H9 (cell line): Measurements from ENCODE around the gene GNAO1. TPM values are rescaled to one million over a fixed set of nuclear protein-coding genes. Genes with fewer than 3 reads are reported as not detected.
A peak's percentile ranks its signal among the peaks of the same experiment; 100 is the strongest.

ENCODE experiments used
- DNase-seq: peaks from one replicate; pipeline ENCODE4 v3.0.0-alpha.2; 2017
- H2AFZ ChIP-seq: one replicate; pipeline ENCODE4 v1.6.1; 2013; ENCODE audit warnings: mild to moderate bottlenecking, low read length, control low read depth, moderate library complexity
- H2AK5ac ChIP-seq: 2 replicates; pipeline ENCODE4 v1.6.1; 2013; ENCODE audit warnings: low read length, control low read depth, mixed read lengths; ENCODE audit not compliant: insufficient read length
- H2BK120ac ChIP-seq: one replicate; pipeline ENCODE4 v1.6.1; 2013; ENCODE audit warnings: low read depth, mild to moderate bottlenecking, low read length, control low read depth, inconsistent platforms; ENCODE audit not compliant: poor library complexity, severe bottlenecking
- H2BK12ac ChIP-seq: 2 replicates; pipeline ENCODE4 v1.6.1; 2013; ENCODE audit warnings: low read length, control low read depth, mixed read lengths, low read depth; ENCODE audit not compliant: insufficient read length
- H2BK15ac ChIP-seq: 2 replicates; pipeline ENCODE4 v1.6.1; 2013; ENCODE audit warnings: low read depth, low read length, control low read depth
- H2BK20ac ChIP-seq: one replicate; pipeline ENCODE4 v1.6.1; 2013; ENCODE audit warnings: low read depth, mild to moderate bottlenecking, low read length, control low read depth, inconsistent platforms; ENCODE audit not compliant: poor library complexity, severe bottlenecking
- H2BK5ac ChIP-seq: 2 replicates; pipeline ENCODE4 v1.6.1; 2013; ENCODE audit warnings: low read length, control low read depth, mixed read lengths; ENCODE audit not compliant: insufficient read length
- H3K14ac ChIP-seq: 2 replicates; pipeline ENCODE4 v1.6.1; 2013; ENCODE audit warnings: low read length, control low read depth; ENCODE audit not compliant: insufficient read depth
- H3K18ac ChIP-seq: 2 replicates; pipeline ENCODE4 v1.6.1; 2013; ENCODE audit warnings: low read depth, mild to moderate bottlenecking, mixed read lengths, low read length, control low read depth; ENCODE audit not compliant: insufficient read length
- H3K23ac ChIP-seq: 2 replicates; pipeline ENCODE4 v1.6.1; 2013; ENCODE audit warnings: low read length, control low read depth, mixed read lengths, low read depth; ENCODE audit not compliant: insufficient read length
- H3K23me2 ChIP-seq: 2 replicates; pipeline ENCODE4 v1.6.1; 2013; ENCODE audit warnings: low read depth, mild to moderate bottlenecking, mixed read lengths, low read length, control low read depth; ENCODE audit not compliant: insufficient read length, poor library complexity, severe bottlenecking
- H3K27ac ChIP-seq: 2 replicates; pipeline ENCODE4 v1.5.1; 2013; ENCODE audit warnings: low read length, control low read depth, mixed read lengths, low read depth; ENCODE audit not compliant: insufficient read length
- H3K27me3 ChIP-seq: 2 replicates; pipeline ENCODE4 v1.6.1; 2013; ENCODE audit warnings: low read length, control low read depth, inconsistent platforms; ENCODE audit not compliant: insufficient read depth
- H3K4ac ChIP-seq: 2 replicates; pipeline ENCODE4 v1.6.1; 2013; ENCODE audit warnings: low read depth, mild to moderate bottlenecking, control low read depth, inconsistent platforms, low read length, moderate library complexity
- H3K4me1 ChIP-seq: 2 replicates; pipeline ENCODE4 v1.6.1; 2013; ENCODE audit warnings: low read length, control low read depth, inconsistent platforms; ENCODE audit not compliant: insufficient read depth
- H3K4me2 ChIP-seq: 2 replicates; pipeline ENCODE4 v1.6.1; 2013; ENCODE audit warnings: low read length, control low read depth, mixed read lengths; ENCODE audit not compliant: insufficient read length, insufficient read depth
- H3K56ac ChIP-seq: 2 replicates; pipeline ENCODE4 v1.6.1; 2013; ENCODE audit warnings: low read depth, mild to moderate bottlenecking, mixed read lengths, low read length, control low read depth; ENCODE audit not compliant: insufficient read length
- H3K79me1 ChIP-seq: 2 replicates; pipeline ENCODE4 v1.6.1; 2013; ENCODE audit warnings: low read depth, mild to moderate bottlenecking, moderate library complexity, low read length, control low read depth, inconsistent platforms; ENCODE audit not compliant: insufficient read depth, poor library complexity, severe bottlenecking
- H3K79me2 ChIP-seq: 2 replicates; pipeline ENCODE4 v1.6.1; 2013; ENCODE audit warnings: low read length, control low read depth, inconsistent platforms; ENCODE audit not compliant: insufficient read depth
- H3K9ac ChIP-seq: 2 replicates; pipeline ENCODE4 v1.6.1; 2013; ENCODE audit warnings: low read length, control low read depth, mixed read lengths; ENCODE audit not compliant: insufficient read length; ENCODE audit errors: extremely low read depth
- H3K9me3 ChIP-seq: one replicate; pipeline ENCODE4 v1.6.1; 2013; ENCODE audit warnings: low read depth, low read length, inconsistent platforms; ENCODE audit not compliant: control insufficient read depth
- H3T11ph ChIP-seq: one replicate; pipeline ENCODE4 v1.6.1; 2013; ENCODE audit warnings: mild to moderate bottlenecking, low read length, control low read depth, inconsistent platforms
- H4K20me1 ChIP-seq: one replicate; pipeline ENCODE4 v1.6.1; 2013; ENCODE audit not compliant: control insufficient read depth, insufficient read length, insufficient read depth
- H4K5ac ChIP-seq: 2 replicates; pipeline ENCODE4 v1.6.1; 2013; ENCODE audit warnings: low read depth, mild to moderate bottlenecking, mixed read lengths, low read length, control low read depth; ENCODE audit not compliant: insufficient read length
- H4K8ac ChIP-seq: replicated peaks from 2 replicates; pipeline ENCODE4 v1.6.1; 2013; ENCODE audit warnings: low read length, control low read depth, mixed read lengths, low read depth; ENCODE audit not compliant: insufficient read length
- H4K91ac ChIP-seq: 2 replicates; pipeline ENCODE4 v1.6.1; 2013; ENCODE audit warnings: low read depth, mild to moderate bottlenecking, moderate library complexity, mixed read lengths, low read length, control low read depth; ENCODE audit not compliant: insufficient read length
- H3K27ac Mint-ChIP-seq, 3 experiments: 2 replicates in 2 of 3; 3 replicates in 1 of 3; pipeline ENCODE4 v1.8.0; 2020 to 2021; ENCODE audit warnings: mixed read lengths in 3 of 3, mild to moderate bottlenecking in 1 of 3, moderate library complexity in 1 of 3
- H3K27me3 Mint-ChIP-seq: 2 replicates; pipeline ENCODE4 v1.8.0; 2021; ENCODE audit warnings: low read depth, mild to moderate bottlenecking, moderate library complexity, mixed read lengths
- H3K36me3 Mint-ChIP-seq, 3 experiments: 2 replicates in 2 of 3; 3 replicates in 1 of 3; pipeline ENCODE4 v1.8.0; 2020 to 2021; ENCODE audit warnings: low read depth in 3 of 3, mixed read lengths in 3 of 3; ENCODE audit not compliant: insufficient read depth in 1 of 3
- H3K4me1 Mint-ChIP-seq, 2 experiments: 2 replicates each; pipeline ENCODE4 v1.8.0; 2020; ENCODE audit warnings: mixed read lengths in 2 of 2
- H3K4me3 Mint-ChIP-seq, 2 experiments: 2 replicates in 1 of 2; 3 replicates in 1 of 2; pipeline ENCODE4 v1.8.0; 2020 to 2021; ENCODE audit warnings: mild to moderate bottlenecking in 2 of 2, mixed read lengths in 2 of 2, moderate library complexity in 1 of 2
- H3K9me3 Mint-ChIP-seq, 2 experiments: 2 replicates in 1 of 2; 3 replicates in 1 of 2; pipeline ENCODE4 v1.8.0; 2020; ENCODE audit warnings: mild to moderate bottlenecking in 2 of 2, mixed read lengths in 2 of 2, moderate library complexity in 1 of 2
- WGBS: extraction: QIAGEN DNeasy Blood & Tissue Kit; methylation state at CpG from one replicate; pipeline ENCODE4 v1.1.7; 2013; ENCODE audit warnings: missing lambda C conversion rate, low lambda C conversion rate, mixed read lengths; ENCODE audit not compliant: insufficient read length; ENCODE audit errors: extremely low coverage; 5-methylcytosine and 5-hydroxymethylcytosine counted together
- total RNA-seq: library from RNA; stranded (reverse); gene quantifications from 2 replicates; pipeline ENCODE4 v1.2.1, GENCODE V29; 2021
- TF ChIP-seq, protein P1 (sequence below): fragments of 200-600 bp; sonication (generic); conservative IDR thresholded peaks from 3 replicates; pipeline ENCODE4 v1.8.0; 2021; ENCODE audit warnings: antibody characterized with exemption, mild to moderate bottlenecking

The GNAO1 gene
- total RNA-seq, 1 experiment from 2014 or later, result 16.9 TPM

DNA sequence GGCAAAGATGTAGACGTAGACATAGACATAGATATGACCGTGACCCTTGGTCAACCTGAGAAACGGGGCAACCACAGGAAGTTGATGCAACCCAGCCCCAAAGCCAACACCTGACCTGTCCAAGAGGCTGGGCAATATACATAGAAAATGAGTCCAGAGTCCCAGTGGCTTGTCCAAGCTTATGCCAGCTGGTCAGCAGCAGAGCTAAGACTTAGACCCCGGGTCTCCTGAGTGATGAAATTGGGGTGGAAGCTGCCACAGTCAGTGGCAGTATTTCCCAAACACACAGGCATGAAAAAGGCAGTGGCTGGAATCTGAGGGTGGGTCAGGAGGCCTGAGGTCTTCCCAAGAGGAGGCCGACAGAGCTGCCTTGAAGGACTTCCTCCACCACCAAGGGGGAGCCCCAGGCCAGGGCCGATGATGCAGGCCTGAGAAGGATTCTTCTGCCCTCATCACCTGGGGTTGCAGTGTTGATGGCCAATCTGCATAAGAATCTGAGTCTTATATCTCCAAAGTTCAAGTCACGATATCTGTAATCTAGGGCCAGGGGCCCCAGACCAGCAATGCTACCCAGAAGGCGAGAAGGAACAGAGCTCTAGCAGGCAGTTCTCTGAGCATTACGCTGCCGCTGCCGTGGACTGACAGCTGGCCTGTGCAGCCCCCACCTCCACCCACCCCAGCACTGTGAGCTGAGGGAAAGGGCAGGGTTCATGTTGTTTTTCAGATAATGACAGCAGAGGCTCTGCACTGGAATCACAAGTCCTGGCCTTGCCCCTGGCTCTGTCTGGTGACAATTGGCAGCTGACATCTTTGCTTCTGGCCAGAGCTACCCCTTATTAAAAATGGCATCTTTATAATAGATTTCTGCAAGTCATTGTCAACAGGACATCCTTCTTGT lies 72.7 kb downstream of the GNAO1 start:
- H3K27me3 Mint-ChIP-seq, result no peaks in the 10 kb centered on the region
- Histone ChIP-seq H3K9ac (no peak overlapping the region), H2BK20ac (no peak overlapping the region), H3K79me2 (no peaks in the 10 kb centered on the region), H3K4me2 (no peak overlapping the region), H3K27me3 (no peaks in the 10 kb centered on the region), H2BK120ac (no peak overlapping the region), H2AK5ac (no peak overlapping the region), H3K4me1 (peaks cover 4% of the 10 kb centered on the region; the same call in 1 of the 2 replicates), H3K79me1 (no peaks in the 10 kb centered on the region), H2AFZ (no peak overlapping the region), H3K23me2 (no peaks in the 10 kb centered on the region), H2BK12ac (no peak overlapping the region), H3K9me3 (no peaks in the 10 kb centered on the region), H3K23ac (no peak overlapping the region), H3K18ac (no peak overlapping the region), H2BK15ac (no peak overlapping the region), H3K56ac (no peak overlapping the region), H4K20me1 (no peaks in the 10 kb centered on the region), H4K8ac (no peak overlapping the region), H4K5ac (no peak overlapping the region), H3K4ac (no peak overlapping the region), H3K14ac (no peak overlapping the region; the same call in 1 of the 2 replicates), H2BK5ac (no peak overlapping the region), H3T11ph (no peak overlapping the region), H4K91ac (no peak overlapping the region), H3K27ac (no peak overlapping the region)
- no peak overlapping the region; a peak in 1 of 5 replicates for H3K4me3 Mint-ChIP-seq
- TF ChIP-seq, protein P1, sequence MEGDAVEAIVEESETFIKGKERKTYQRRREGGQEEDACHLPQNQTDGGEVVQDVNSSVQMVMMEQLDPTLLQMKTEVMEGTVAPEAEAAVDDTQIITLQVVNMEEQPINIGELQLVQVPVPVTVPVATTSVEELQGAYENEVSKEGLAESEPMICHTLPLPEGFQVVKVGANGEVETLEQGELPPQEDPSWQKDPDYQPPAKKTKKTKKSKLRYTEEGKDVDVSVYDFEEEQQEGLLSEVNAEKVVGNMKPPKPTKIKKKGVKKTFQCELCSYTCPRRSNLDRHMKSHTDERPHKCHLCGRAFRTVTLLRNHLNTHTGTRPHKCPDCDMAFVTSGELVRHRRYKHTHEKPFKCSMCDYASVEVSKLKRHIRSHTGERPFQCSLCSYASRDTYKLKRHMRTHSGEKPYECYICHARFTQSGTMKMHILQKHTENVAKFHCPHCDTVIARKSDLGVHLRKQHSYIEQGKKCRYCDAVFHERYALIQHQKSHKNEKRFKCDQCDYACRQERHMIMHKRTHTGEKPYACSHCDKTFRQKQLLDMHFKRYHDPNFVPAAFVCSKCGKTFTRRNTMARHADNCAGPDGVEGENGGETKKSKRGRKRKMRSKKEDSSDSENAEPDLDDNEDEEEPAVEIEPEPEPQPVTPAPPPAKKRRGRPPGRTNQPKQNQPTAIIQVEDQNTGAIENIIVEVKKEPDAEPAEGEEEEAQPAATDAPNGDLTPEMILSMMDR, result no peak
- DNase-seq, result no peak
- H3K36me3 Mint-ChIP-seq, result no peaks in the 10 kb centered on the region
- peaks cover 13 to 18% of the 10 kb centered on the region in 2 experiments for H3K4me1 Mint-ChIP-seq
- WGBS, result no CpG with 5 or more reads among the region's 11 CpGs
- peak overlapping the region in 1 of 3 experiments; percentile 30; a peak in 2 of 7 replicates for H3K27ac Mint-ChIP-seq
- H3K9me3 Mint-ChIP-seq, result no peaks in the 10 kb centered on the region
